Kidney epithelial cell (primary cell): ENCODE data around the gene POU2F3. TPM values are rescaled to one million over a fixed set of nuclear protein-coding genes. Genes with fewer than 3 reads are reported as not detected.

ENCODE experiments used
- DNase-seq: peaks from one replicate; pipeline ENCODE4 v3.0.0-alpha.2; 2010; ENCODE audit warnings: low read depth
- H3K27me3 ChIP-seq: 2 replicates; pipeline ENCODE4 v1.6.0; 2011; ENCODE audit warnings: low read length; ENCODE audit not compliant: control insufficient read depth, insufficient read depth
- H3K36me3 ChIP-seq: 2 replicates; pipeline ENCODE4 v1.5.1; 2011; ENCODE audit warnings: low read length; ENCODE audit not compliant: control insufficient read depth, insufficient read depth
- H3K4me3 ChIP-seq: 2 replicates; pipeline ENCODE4 v1.5.1; 2011; ENCODE audit warnings: low read depth, mild to moderate bottlenecking, control low read depth, low read length
- CTCF ChIP-seq: IDR thresholded peaks from 2 replicates; pipeline ENCODE4 v1.5.1; 2011; ENCODE audit warnings: mild to moderate bottlenecking, moderate library complexity, low read length, control low read depth, inconsistent platforms; ENCODE audit not compliant: insufficient read depth, poor library complexity, severe bottlenecking
- total RNA-seq: library from RNA; depleted of rRNA; stranded (reverse); fragments of >200 nt; gene quantifications from 2 replicates; pipeline ENCODE4 v1.2.3, GENCODE V29; 2015

POU2F3 gene
- total RNA-seq, 1 donor from 2014 or later, result 1.1 TPM

- no peak for DNase-seq
- Histone ChIP-seq H3K36me3 (no peaks in the 10 kb centered on the region), H3K27me3 (no peaks in the 10 kb centered on the region), H3K4me3 (no peak overlapping the region)
- no peak for TF ChIP-seq CTCF
Observed at GRCh38 chr11:120226242-120226641, 13.7 kb upstream of the POU2F3 start.

- no peaks in the 10 kb centered on the region for H3K36me3 ChIP-seq
- H3K27me3 ChIP-seq, result no peaks in the 10 kb centered on the region
- no peak for TF ChIP-seq CTCF
- DNase-seq, result no peak
- no peak overlapping the region for H3K4me3 ChIP-seq
Observed at GRCh38 chr11:120226714-120227113, 13.2 kb upstream of the POU2F3 start.

GRCh38 chr11:120227228-120227852, 12.6 kb upstream of the POU2F3 start:
- H3K36me3 ChIP-seq, result no peaks in the 10 kb centered on the region
- TF ChIP-seq CTCF, result no peak
- H3K27me3 ChIP-seq, result no peaks in the 10 kb centered on the region
- DNase-seq, result no peak
- no peak overlapping the region for H3K4me3 ChIP-seq

- Histone ChIP-seq H3K36me3 (no peaks in the 10 kb centered on the region), H3K4me3 (no peak overlapping the region), H3K27me3 (peaks cover 5% of the 10 kb centered on the region)
- DNase-seq, result no peak
- TF ChIP-seq CTCF, result peak; percentile 41
Observed at GRCh38 chr11:120228794-120229384, 11.1 kb upstream of the POU2F3 start.

GRCh38 chr11:120229451-120230424, 10.2 kb upstream of the POU2F3 start:
- peaks cover 7% of the 10 kb centered on the region for H3K27me3 ChIP-seq
- peak; percentile 64 for TF ChIP-seq CTCF
- H3K4me3 ChIP-seq, result no peak overlapping the region
- DNase-seq, result no peak
- H3K36me3 ChIP-seq, result no peaks in the 10 kb centered on the region
